ENCODE data around the gene RAB5IF. TPM values are rescaled to one million over a fixed set of nuclear protein-coding genes. Genes with fewer than 3 reads are reported as not detected.

The RAB5IF gene
- total and polyA plus RNA-seq, 2 of the 4 experiments (the other 2 are of a cell fraction): 74.0 to 93.1 TPM

DNA sequence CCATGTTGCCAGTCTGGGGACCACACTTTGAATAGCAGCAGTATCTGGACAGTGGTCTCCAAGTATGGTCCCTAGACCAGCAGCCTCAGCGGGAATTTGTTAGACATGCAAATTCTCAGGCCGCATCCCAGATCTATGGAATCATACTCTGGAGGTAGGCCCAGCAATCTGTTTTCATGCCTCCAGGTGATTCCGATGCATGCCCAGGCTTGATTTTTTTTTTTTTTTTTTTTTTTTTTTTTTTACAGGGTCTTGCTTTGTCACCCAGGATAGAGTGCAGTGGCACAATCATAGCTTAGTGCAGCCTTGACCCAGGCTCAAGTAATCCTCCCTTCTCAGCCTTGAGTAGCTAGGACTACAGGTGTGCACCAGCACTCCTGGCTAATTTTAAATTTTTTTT, 41.1 kb downstream of the RAB5IF start:
- Histone ChIP-seq H3K14ac (replicated peaks; ENCODE audit: low read depth, low read length) (no peak overlapping the region), H3K4me3 (ENCODE audit: insufficient read depth, low read depth, low read length) (no peak overlapping the region), H2BK15ac (ENCODE audit: low read depth, low read length) (no peak overlapping the region), H3K79me1 (ENCODE audit: low read depth in 1 of 2, low read length in 2 of 2) (no peaks in the 10 kb centered on the region), H2AFZ (replicated peaks; ENCODE audit: low read length, poor library complexity) (no peak overlapping the region), H3K18ac (ENCODE audit: low read depth, low read length) (no peak overlapping the region), H3K27me3 (ENCODE audit: control insufficient read depth, insufficient read depth, low read length) (0 out of 2 replicates have a peak, but pooled peaks cover 1% of the 10 kb centered on the region), H4K91ac (ENCODE audit: insufficient read depth, low read depth, low read length) (no peak overlapping the region), H2AK9ac (replicated peaks; ENCODE audit: low read depth, low read length, poor library complexity) (no peak overlapping the region), H3K36me3 (ENCODE audit: control insufficient read depth, insufficient read depth, low read length) (peaks cover 2% of the 10 kb centered on the region; the same call in 1 of the 2 replicates), H3K9ac (ENCODE audit: low read depth, low read length) (no peak overlapping the region), H3K23ac (ENCODE audit: low read depth, low read length) (no peak overlapping the region), H4K5ac (ENCODE audit: low read depth, low read length) (no peak overlapping the region), H3K56ac (ENCODE audit: extremely low read depth, insufficient read depth, low read length) (no peak overlapping the region), H4K8ac (ENCODE audit: low read depth in 2 of 2, low read length in 2 of 2) (no peak overlapping the region), H3K9me1 (ENCODE audit: insufficient read depth, low read length) (no peaks in the 10 kb centered on the region), H2BK5ac (ENCODE audit: low read depth, low read length, poor library complexity, severe bottlenecking) (no peak overlapping the region), H2AK5ac (ENCODE audit: low read depth, low read length) (no peak overlapping the region), H3K27ac (ENCODE audit: insufficient read depth, low read length) (no peak overlapping the region), H3K4me1 (ENCODE audit: control insufficient read depth, insufficient read depth, low read length) (no peaks in the 10 kb centered on the region), H4K20me1 (ENCODE audit: insufficient read depth, low read length) (no peaks in the 10 kb centered on the region), H2BK120ac (ENCODE audit: low read depth, low read length) (no peak overlapping the region), H3K4me2 (ENCODE audit: low read depth, low read length) (no peak overlapping the region), H2BK20ac (ENCODE audit: low read depth, low read length) (no peak overlapping the region), H3K9me3 (ENCODE audit: control insufficient read depth, insufficient read depth, low read length) (no peaks in the 10 kb centered on the region), H3K4ac (ENCODE audit: low read depth, low read length) (no peak overlapping the region)
- ChIA-PET CTCF (no interaction called here), POLR2A (ENCODE audit: unreplicated experiment) (no interaction called here)
- TF ChIP-seq RFX5 (IDR thresholded peaks at IDR 0.05; ENCODE audit: low read depth, low read length) (no peak), RCOR1 (IDR thresholded peaks at IDR 0.05; ENCODE audit: insufficient replicate concordance, low read length) (no peak), CHD1 (IDR thresholded peaks at IDR 0.05; ENCODE audit: low read depth, low read length) (no peak), CEBPB (IDR thresholded peaks at IDR 0.05; ENCODE audit: low read depth, low read length) (no peak), BHLHE40 (IDR thresholded peaks at IDR 0.05; ENCODE audit: low read depth, low read length) (no peak), FOS (IDR thresholded peaks at IDR 0.05; ENCODE audit: low read depth, low read length) (no peak), MXI1 (IDR thresholded peaks at IDR 0.05; ENCODE audit: borderline replicate concordance, low read depth, low read length) (no peak), NFE2L2 (IDR thresholded peaks at IDR 0.05; ENCODE audit: low read depth, low read length) (no peak), SMC3 (IDR thresholded peaks at IDR 0.05; ENCODE audit: low read depth, low read length) (no peak), MAZ (IDR thresholded peaks at IDR 0.05; ENCODE audit: borderline replicate concordance, low read depth, low read length) (no peak), MAFK (IDR thresholded peaks at IDR 0.05; ENCODE audit: low read depth, low read length) (no peak), POLR2A (IDR thresholded peaks at IDR 0.05; ENCODE audit: low read depth, low read length) (no peak), RAD21 (IDR thresholded peaks at IDR 0.05; ENCODE audit: low read length) (no peak)
- TF ChIP-seq, protein P1, sequence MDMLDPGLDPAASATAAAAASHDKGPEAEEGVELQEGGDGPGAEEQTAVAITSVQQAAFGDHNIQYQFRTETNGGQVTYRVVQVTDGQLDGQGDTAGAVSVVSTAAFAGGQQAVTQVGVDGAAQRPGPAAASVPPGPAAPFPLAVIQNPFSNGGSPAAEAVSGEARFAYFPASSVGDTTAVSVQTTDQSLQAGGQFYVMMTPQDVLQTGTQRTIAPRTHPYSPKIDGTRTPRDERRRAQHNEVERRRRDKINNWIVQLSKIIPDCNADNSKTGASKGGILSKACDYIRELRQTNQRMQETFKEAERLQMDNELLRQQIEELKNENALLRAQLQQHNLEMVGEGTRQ (IDR thresholded peaks at IDR 0.05; ENCODE audit: low read depth, low read length): no peak
- TF ChIP-seq, protein P2, sequence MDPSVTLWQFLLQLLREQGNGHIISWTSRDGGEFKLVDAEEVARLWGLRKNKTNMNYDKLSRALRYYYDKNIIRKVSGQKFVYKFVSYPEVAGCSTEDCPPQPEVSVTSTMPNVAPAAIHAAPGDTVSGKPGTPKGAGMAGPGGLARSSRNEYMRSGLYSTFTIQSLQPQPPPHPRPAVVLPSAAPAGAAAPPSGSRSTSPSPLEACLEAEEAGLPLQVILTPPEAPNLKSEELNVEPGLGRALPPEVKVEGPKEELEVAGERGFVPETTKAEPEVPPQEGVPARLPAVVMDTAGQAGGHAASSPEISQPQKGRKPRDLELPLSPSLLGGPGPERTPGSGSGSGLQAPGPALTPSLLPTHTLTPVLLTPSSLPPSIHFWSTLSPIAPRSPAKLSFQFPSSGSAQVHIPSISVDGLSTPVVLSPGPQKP (IDR thresholded peaks at IDR 0.05; ENCODE audit: borderline replicate concordance, low read depth, low read length): no peak
- TF ChIP-seq, protein P3, sequence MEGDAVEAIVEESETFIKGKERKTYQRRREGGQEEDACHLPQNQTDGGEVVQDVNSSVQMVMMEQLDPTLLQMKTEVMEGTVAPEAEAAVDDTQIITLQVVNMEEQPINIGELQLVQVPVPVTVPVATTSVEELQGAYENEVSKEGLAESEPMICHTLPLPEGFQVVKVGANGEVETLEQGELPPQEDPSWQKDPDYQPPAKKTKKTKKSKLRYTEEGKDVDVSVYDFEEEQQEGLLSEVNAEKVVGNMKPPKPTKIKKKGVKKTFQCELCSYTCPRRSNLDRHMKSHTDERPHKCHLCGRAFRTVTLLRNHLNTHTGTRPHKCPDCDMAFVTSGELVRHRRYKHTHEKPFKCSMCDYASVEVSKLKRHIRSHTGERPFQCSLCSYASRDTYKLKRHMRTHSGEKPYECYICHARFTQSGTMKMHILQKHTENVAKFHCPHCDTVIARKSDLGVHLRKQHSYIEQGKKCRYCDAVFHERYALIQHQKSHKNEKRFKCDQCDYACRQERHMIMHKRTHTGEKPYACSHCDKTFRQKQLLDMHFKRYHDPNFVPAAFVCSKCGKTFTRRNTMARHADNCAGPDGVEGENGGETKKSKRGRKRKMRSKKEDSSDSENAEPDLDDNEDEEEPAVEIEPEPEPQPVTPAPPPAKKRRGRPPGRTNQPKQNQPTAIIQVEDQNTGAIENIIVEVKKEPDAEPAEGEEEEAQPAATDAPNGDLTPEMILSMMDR (conservative IDR thresholded peaks at IDR 0.05; ENCODE audit: low read depth, low read length): no peak
- intact Hi-C loops (cut with micrococcal nuclease) (no loop called here), in situ Hi-C loops (cut with MboI; ENCODE audit: low sequenced_read_pairs) (no loop called here), dilution Hi-C loops (cut with HindIII; ENCODE audit: low sequenced_read_pairs, unreplicated experiment) (no loop called here)
- BruUV-seq (replicated peaks): no TSS peak
- whole genome bisulfite sequencing, 2 experiments (ENCODE audit: extremely low coverage in 2 of 2, insufficient read length in 1 of 2): no CpG with 5 or more reads among the region's 3 CpGs
- ATAC-seq (ENCODE audit: low read depth) (no peak), DNase-seq (no peak)
